K562 (cell line): ENCODE results near the gene VPS33B. TPM values are rescaled to one million over a fixed set of nuclear protein-coding genes. Genes with fewer than 3 reads are reported as not detected.

Experiments
- ATAC-seq: fragments of 200-7000 bp; cut with Tn5 transposase; 3 replicates; pipeline ENCODE4 v1.9.1; 2020; ENCODE audit warnings: moderate library complexity
- BruUV-seq: library from RNA; stranded (reverse); fragments of 400-500 nt; replicated peaks from 2 replicates; lab custom pipeline; 2021; lab: Mats Ljungman, UMichigan
- CTCF ChIA-PET: fragments of 300-600 bp; formaldehyde crosslinking; extraction: SDS; loops from one replicate; lab custom pipeline; 2021; ENCODE audit warnings: low intra/inter-chr PET ratio; lab: Yijun Ruan, JAX
- POLR2A ChIA-PET: fragments of 300-600, 350-650 bp; sonication (Branson Sonifier 250); formaldehyde crosslinking; extraction: SDS; loops from one replicate; lab custom pipeline; 2021; ENCODE audit warnings: antibody characterized with exemption, inconsistent platforms; lab: Yijun Ruan, JAX
- DNase-seq, 4 experiments: peaks; one replicate each; pipeline versions ENCODE4 v3.0.0 to v3.0.0-alpha.2; 2011 to 2018; ENCODE audit warnings: low spot score in 3 of 4, mixed read lengths in 3 of 4; ENCODE audit errors: extremely low read depth in 1 of 4
- FAIRE-seq: peaks from 2 replicates; lab custom pipeline; 2011; peaks lifted over from hg19 to GRCh38; lab: Jason Lieb, UNC
- H2AFZ ChIP-seq: 2 replicates; pipeline ENCODE4 v1.6.0; 2011; ENCODE audit warnings: low read depth, low read length, control low read depth, inconsistent platforms
- H3K27ac ChIP-seq: fragments of 200-600 bp; 3 replicates; pipeline ENCODE4 v1.8.0; 2011; ENCODE audit warnings: low read depth, mild to moderate bottlenecking, control low read depth, inconsistent platforms, low read length, moderate library complexity, mixed read lengths; ENCODE audit errors: extremely low read depth
- H3K27me3 ChIP-seq, 2 experiments: fragments of 300-600 bp in 1 of 2; 2 replicates in 1 of 2; 3 replicates in 1 of 2; pipeline versions ENCODE4 v1.6.0 to v1.8.0; 2011; ENCODE audit warnings: inconsistent platforms in 2 of 2, low read length in 2 of 2, mild to moderate bottlenecking in 1 of 2, mixed read lengths in 1 of 2, moderate library complexity in 1 of 2; ENCODE audit not compliant: control insufficient read depth in 2 of 2, insufficient read depth in 2 of 2
- H3K36me3 ChIP-seq: fragments of 300-600 bp; 3 replicates; pipeline ENCODE4 v1.8.0; 2011; ENCODE audit warnings: mild to moderate bottlenecking, low read length, inconsistent platforms; ENCODE audit not compliant: control insufficient read depth, insufficient read depth
- H3K4me1 ChIP-seq, 2 experiments: fragments of 200-600 bp in 1 of 2; replicated peaks in 1 of 2; 2 replicates in 1 of 2; 3 replicates in 1 of 2; pipeline versions ENCODE4 v1.5.1 to v1.8.0; 2011; ENCODE audit warnings: inconsistent platforms in 2 of 2, low read length in 2 of 2, mild to moderate bottlenecking in 1 of 2, mixed read lengths in 1 of 2, moderate library complexity in 1 of 2; ENCODE audit not compliant: control insufficient read depth in 2 of 2, insufficient read depth in 2 of 2
- H3K4me2 ChIP-seq: 2 replicates; pipeline ENCODE4 v1.6.1; 2011; ENCODE audit warnings: low read length, control low read depth, inconsistent platforms, mixed read lengths; ENCODE audit not compliant: insufficient read depth
- H3K4me3 ChIP-seq: fragments of 200-600 bp; sonication (generic), shearing (Covaris generic); 2 replicates; pipeline ENCODE4 v1.5.1; 2016; ENCODE audit warnings: control low read depth, inconsistent platforms
- H3K79me2 ChIP-seq: fragments of 200-600 bp; 3 replicates; pipeline ENCODE4 v1.8.0; 2011; ENCODE audit warnings: low read length, inconsistent platforms; ENCODE audit not compliant: control insufficient read depth, insufficient read depth
- H3K9ac ChIP-seq, 2 experiments: 2 replicates each; pipeline versions ENCODE4 v1.6.0 to v1.6.1; 2011; ENCODE audit warnings: low read depth in 2 of 2, low read length in 2 of 2, control low read depth in 1 of 2, inconsistent platforms in 1 of 2, mild to moderate bottlenecking in 1 of 2, mixed read lengths in 1 of 2; ENCODE audit not compliant: insufficient read depth in 1 of 2
- H3K9me1 ChIP-seq: one replicate; pipeline ENCODE4 v1.6.0; 2011; ENCODE audit warnings: inconsistent platforms, mild to moderate bottlenecking, low read length, moderate library complexity; ENCODE audit not compliant: control insufficient read depth, insufficient read depth
- H3K9me3 ChIP-seq: replicated peaks from 2 replicates; pipeline ENCODE4 v1.5.1; 2011; ENCODE audit warnings: low read depth, low read length, inconsistent platforms; ENCODE audit not compliant: control insufficient read depth, insufficient read depth
- H4K20me1 ChIP-seq: replicated peaks from 2 replicates; pipeline ENCODE4 v1.6.1; 2011; ENCODE audit warnings: low read length, inconsistent platforms, mixed read lengths; ENCODE audit not compliant: control insufficient read depth, insufficient read depth
- ARID2 ChIP-seq: fragments of 450-650 bp; IDR thresholded peaks from 2 replicates; pipeline ENCODE4 v1.6.1; 2017; ENCODE audit warnings: antibody characterized with exemption, mild to moderate bottlenecking
- CBX8 ChIP-seq: fragments of 200-600 bp; sonication (generic); IDR thresholded peaks from 2 replicates; pipeline ENCODE4 v1.6.1; 2012; ENCODE audit warnings: borderline replicate concordance, mixed run types, low read depth, mild to moderate bottlenecking, moderate library complexity, mixed read lengths, low read length, control low read depth, inconsistent platforms; ENCODE audit not compliant: poor library complexity, severe bottlenecking; ENCODE audit errors: extremely low read depth
- EHMT2 ChIP-seq: fragments of 450-650 bp; IDR thresholded peaks from 2 replicates; pipeline ENCODE4 v1.6.1; 2018; ENCODE audit warnings: antibody characterized with exemption
- ELF2 ChIP-seq: fragments of 250-450 bp; sonication (Bioruptor Pico); IDR thresholded peaks from 2 replicates; pipeline ENCODE4 v1.5.0; 2021; ENCODE audit warnings: mild to moderate bottlenecking
- GATAD2B ChIP-seq: fragments of 450-650 bp; IDR thresholded peaks from 2 replicates; pipeline ENCODE4 v1.6.1; 2017; ENCODE audit warnings: mild to moderate bottlenecking, borderline replicate concordance
- HDAC2 ChIP-seq: fragments of 450-650 bp; IDR thresholded peaks from 2 replicates; pipeline ENCODE4 v1.6.1; 2016; ENCODE audit warnings: mild to moderate bottlenecking
- HDAC3 ChIP-seq: fragments of 450-650 bp; IDR thresholded peaks from 2 replicates; pipeline ENCODE4 v1.6.1; 2018; ENCODE audit warnings: borderline replicate concordance, mild to moderate bottlenecking, moderate library complexity; ENCODE audit not compliant: partially characterized antibody
- LCOR ChIP-seq: sonication (generic); formaldehyde crosslinking; IDR thresholded peaks from 2 replicates; pipeline ENCODE4 v1.8.0; 2022; ENCODE audit warnings: mild to moderate bottlenecking, missing genetic modification reagents
- PHF8 ChIP-seq: fragments of 200-600 bp; sonication (generic); IDR thresholded peaks from 2 replicates; pipeline ENCODE4 v1.6.1; 2012; ENCODE audit warnings: mixed run types, mild to moderate bottlenecking, inconsistent platforms, low read length, moderate library complexity, borderline replicate concordance
- RNF2 ChIP-seq: sonication (generic); IDR thresholded peaks from 2 replicates; pipeline ENCODE4 v1.6.1; 2016
- SP1 ChIP-seq: sonication (generic); formaldehyde crosslinking; IDR thresholded peaks from 2 replicates; pipeline ENCODE4 v1.8.1; 2022; ENCODE audit warnings: mild to moderate bottlenecking, missing genetic modification reagents
- STAT5A ChIP-seq: IDR thresholded peaks from 2 replicates; pipeline ENCODE4 v1.6.1; 2012; ENCODE audit warnings: low read length, inconsistent platforms, borderline replicate concordance
- ZBTB26 ChIP-seq: fragments of 450-650 bp; formaldehyde crosslinking; IDR thresholded peaks from 2 replicates; pipeline ENCODE4 v1.4.0; 2022; ENCODE audit warnings: missing genetic modification characterization
- ZNF764 ChIP-seq: fragments of 250-450 bp; sonication (Bioruptor Pico); IDR thresholded peaks from 2 replicates; pipeline ENCODE4 v1.4.0; 2020; ENCODE audit warnings: low read depth, mild to moderate bottlenecking, moderate library complexity
- WGBS: fragments of 100-300 bp; shearing (Covaris generic); methylation state at CpG from one replicate; pipeline ENCODE4 v1.1.6; 2016; ENCODE audit warnings: low coverage, mixed read lengths; ENCODE audit not compliant: insufficient coverage; ENCODE audit errors: missing lambda C conversion rate; 5-methylcytosine and 5-hydroxymethylcytosine counted together
- in situ Hi-C: fragments of 300-500 bp; cut with MboI; formaldehyde crosslinking; loops from 4 replicates; pipeline ENCODE4 v1.15.0; 2018; ENCODE audit warnings: inconsistent platforms, mixed read lengths
- intact Hi-C: fragments of 100-400 bp; cut with micrococcal nuclease; formaldehyde crosslinking; loops from 2 replicates; pipeline ENCODE4 v1.14.2; 2022
- polyA plus RNA-seq, 8 experiments: library from polyadenylated mRNA; depleted of rRNA in 4 of 8; stranded (reverse) in 5 of 8; unstranded in 3 of 8; fragments of >200 nt; fragmentation: Nextera tagmentation in 2 of 8; fragmentation: Illumina TruSeq in 1 of 8; extraction: Ambion mirVana in 2 of 8; extraction: Trizol in 1 of 8; gene quantifications; 2 replicates each; pipeline versions ENCODE4 v1.2.1 to v1.2.3, GENCODE V29; 2011 to 2014; ENCODE audit warnings: inconsistent platforms in 1 of 8, missing spikeins in 1 of 8
- total RNA-seq, 7 experiments: library from RNA; depleted of rRNA in 6 of 7; stranded (reverse); fragments of >200 nt in 6 of 7; fragmentation: Illumina TruSeq in 2 of 7; extraction: Trizol in 2 of 7; gene quantifications; 2 replicates each; pipeline versions ENCODE4 v1.2.1 to v1.2.3, GENCODE V29; 2011 to 2021; ENCODE audit warnings: low replicate concordance in 1 of 7
- TF ChIP-seq, protein P1 (sequence below): fragments of 150-350 bp; IDR thresholded peaks from 2 replicates; pipeline ENCODE4 v1.6.1; 2014; ENCODE audit warnings: low read depth, mild to moderate bottlenecking, low read length, borderline replicate concordance

VPS33B gene
- total and polyA plus RNA-seq, 9 of the 15 experiments (the other 6 are each of a cell fraction or from before 2014, with no cell fraction given), result 9.4 to 25.5 (median 14.8) TPM

- TF ChIP-seq ZBTB26 (CRISPR knock-in tag), result no peak
- no peak for TF ChIP-seq SP1 (CRISPR knock-in tag)
- no peak for TF ChIP-seq ELF2 (CRISPR knock-in tag)
- TF ChIP-seq, all 486 proteins: peak for 59
These were observed 10.8 kb upstream of the VPS33B start (continued) for GRCh38 chr15:91032919-91033803.

- Histone ChIP-seq H3K4me2 (no peak overlapping the region), H3K27me3 (peaks cover 0 to 2% of the 10 kb centered on the region in 2 experiments; a peak in 3 of 5 replicates), H2AFZ (no peak overlapping the region), H3K9ac (peak overlapping the region in 1 of 2 experiments; percentile 43; a peak in 2 of 4 replicates), H3K4me1 (peaks cover 3 to 26% of the 10 kb centered on the region in 2 experiments; a peak in 4 of 5 replicates), H3K36me3 (no peaks in the 10 kb centered on the region), H3K4me3 (no peak overlapping the region), H3K9me1 (no peaks in the 10 kb centered on the region), H3K9me3 (no peaks in the 10 kb centered on the region), H3K27ac (no peak overlapping the region), H3K79me2 (no peaks in the 10 kb centered on the region), H4K20me1 (no peaks in the 10 kb centered on the region)
- no peak for ATAC-seq
- POLR2A ChIA-PET, result interaction anchor here (1.3 kb wide), 1 partner anchor 100 kb away, joined by 6 read pairs; no protein-coding TSS in a partner anchor
- 63% methylated on average over 10 of the region's 10 CpGs for WGBS
- intact Hi-C loops (loop anchor here (2.0 to 10.0 kb wide), 4 partner anchors 39 to 1783 kb away; partner anchors contain the start of gene HDDC3), in situ Hi-C loops (no loop called here)
- DNase-seq, result no peak
- CTCF ChIA-PET, result interaction anchor here (0.6 to 1.2 kb wide), 2 partner anchors 99 to 888 kb away, joined by 3 read pairs; partner anchors contain the start of gene HDDC3
- no TSS peak for BruUV-seq
- no peak for FAIRE-seq
- TF ChIP-seq, protein P1, sequence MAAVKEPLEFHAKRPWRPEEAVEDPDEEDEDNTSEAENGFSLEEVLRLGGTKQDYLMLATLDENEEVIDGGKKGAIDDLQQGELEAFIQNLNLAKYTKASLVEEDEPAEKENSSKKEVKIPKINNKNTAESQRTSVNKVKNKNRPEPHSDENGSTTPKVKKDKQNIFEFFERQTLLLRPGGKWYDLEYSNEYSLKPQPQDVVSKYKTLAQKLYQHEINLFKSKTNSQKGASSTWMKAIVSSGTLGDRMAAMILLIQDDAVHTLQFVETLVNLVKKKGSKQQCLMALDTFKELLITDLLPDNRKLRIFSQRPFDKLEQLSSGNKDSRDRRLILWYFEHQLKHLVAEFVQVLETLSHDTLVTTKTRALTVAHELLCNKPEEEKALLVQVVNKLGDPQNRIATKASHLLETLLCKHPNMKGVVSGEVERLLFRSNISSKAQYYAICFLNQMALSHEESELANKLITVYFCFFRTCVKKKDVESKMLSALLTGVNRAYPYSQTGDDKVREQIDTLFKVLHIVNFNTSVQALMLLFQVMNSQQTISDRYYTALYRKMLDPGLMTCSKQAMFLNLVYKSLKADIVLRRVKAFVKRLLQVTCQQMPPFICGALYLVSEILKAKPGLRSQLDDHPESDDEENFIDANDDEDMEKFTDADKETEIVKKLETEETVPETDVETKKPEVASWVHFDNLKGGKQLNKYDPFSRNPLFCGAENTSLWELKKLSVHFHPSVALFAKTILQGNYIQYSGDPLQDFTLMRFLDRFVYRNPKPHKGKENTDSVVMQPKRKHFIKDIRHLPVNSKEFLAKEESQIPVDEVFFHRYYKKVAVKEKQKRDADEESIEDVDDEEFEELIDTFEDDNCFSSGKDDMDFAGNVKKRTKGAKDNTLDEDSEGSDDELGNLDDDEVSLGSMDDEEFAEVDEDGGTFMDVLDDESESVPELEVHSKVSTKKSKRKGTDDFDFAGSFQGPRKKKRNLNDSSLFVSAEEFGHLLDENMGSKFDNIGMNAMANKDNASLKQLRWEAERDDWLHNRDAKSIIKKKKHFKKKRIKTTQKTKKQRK, result no peak
- TF ChIP-seq GATAD2B (no peak), PHF8 (no peak), HDAC3 (no peak), HDAC2 (no peak), ARID2 (no peak), EHMT2 (no peak), ZNF764 (no peak), CBX8 (no peak), STAT5A (no peak), LCOR (CRISPR knock-in tag) (no peak), RNF2 (no peak)
These were observed 9.4 kb upstream of the VPS33B start for GRCh38 chr15:91031796-91032195.
